ENCODE data around the gene WDCP.
"Not testable (repeated sequence)": the region's sequence is repeated elsewhere in the genome, so short reads cannot be mapped to it uniquely, and the experiment has no call there.

WDCP gene, protein sequence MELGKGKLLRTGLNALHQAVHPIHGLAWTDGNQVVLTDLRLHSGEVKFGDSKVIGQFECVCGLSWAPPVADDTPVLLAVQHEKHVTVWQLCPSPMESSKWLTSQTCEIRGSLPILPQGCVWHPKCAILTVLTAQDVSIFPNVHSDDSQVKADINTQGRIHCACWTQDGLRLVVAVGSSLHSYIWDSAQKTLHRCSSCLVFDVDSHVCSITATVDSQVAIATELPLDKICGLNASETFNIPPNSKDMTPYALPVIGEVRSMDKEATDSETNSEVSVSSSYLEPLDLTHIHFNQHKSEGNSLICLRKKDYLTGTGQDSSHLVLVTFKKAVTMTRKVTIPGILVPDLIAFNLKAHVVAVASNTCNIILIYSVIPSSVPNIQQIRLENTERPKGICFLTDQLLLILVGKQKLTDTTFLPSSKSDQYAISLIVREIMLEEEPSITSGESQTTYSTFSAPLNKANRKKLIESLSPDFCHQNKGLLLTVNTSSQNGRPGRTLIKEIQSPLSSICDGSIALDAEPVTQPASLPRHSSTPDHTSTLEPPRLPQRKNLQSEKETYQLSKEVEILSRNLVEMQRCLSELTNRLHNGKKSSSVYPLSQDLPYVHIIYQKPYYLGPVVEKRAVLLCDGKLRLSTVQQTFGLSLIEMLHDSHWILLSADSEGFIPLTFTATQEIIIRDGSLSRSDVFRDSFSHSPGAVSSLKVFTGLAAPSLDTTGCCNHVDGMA

GRCh38 chr2:24046930-24047702 is at the start of gene WDCP:
Gene WDCP, minus strand, starts transcription at chr2:24047391. Its CDS starts 7,897 bp downstream, at chr2:24039494.
- DNase-seq (ENCODE audit: low spot score) = peak; percentile 74

GRCh38 chr2:24095171-24095677 is 48.0 kb upstream of the WDCP start:
- DNase-seq (ENCODE audit: low spot score) = not testable (repeated sequence)

DNA sequence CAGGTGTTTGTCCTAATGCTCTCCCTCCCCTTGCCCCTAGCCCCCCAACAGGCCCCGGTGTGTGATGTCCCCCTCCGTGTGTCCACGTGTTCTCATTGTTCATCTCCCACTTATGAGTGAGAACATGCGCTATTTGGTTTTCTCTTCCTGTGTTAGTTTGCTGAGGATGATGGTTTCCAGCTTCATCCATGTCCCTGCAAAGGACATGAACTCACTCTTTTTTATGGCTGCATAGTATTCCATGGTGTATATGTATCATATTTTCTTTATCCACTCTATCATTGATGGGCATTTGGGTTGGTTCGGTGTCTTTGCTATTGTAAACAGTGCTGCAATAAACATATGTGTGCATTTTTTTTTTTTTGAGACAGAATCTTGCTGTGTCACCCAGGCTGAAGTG is 46.1 kb upstream of the WDCP start:
- not testable (repeated sequence) for DNase-seq (ENCODE audit: low spot score)

DNA sequence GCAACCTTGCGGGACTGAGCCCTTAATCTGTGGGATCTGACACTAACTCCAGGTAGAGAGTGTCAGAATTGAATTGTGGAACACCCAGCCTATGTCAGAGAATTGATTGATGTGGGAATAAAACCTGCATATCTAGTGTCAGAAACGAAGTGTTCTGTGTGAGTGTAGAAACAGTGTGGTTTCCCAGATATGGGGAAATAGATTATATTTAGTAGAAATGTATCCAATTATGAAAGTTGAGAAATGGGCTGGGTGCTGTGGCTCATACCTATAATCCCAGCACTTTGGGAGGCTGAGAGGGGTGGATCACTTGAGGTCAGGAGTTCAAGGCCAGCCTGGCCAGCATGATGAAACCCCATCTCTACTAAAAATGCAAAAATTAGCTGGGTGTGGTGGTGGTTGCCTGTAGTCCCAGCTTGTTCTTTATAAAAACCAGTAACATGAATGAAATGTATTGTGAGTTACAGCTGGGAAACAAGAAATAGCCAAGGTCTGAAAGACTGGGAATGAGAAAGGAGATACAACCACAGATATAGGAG is 41.7 kb upstream of the WDCP start:
- no peak for DNase-seq (ENCODE audit: low spot score)

DNA sequence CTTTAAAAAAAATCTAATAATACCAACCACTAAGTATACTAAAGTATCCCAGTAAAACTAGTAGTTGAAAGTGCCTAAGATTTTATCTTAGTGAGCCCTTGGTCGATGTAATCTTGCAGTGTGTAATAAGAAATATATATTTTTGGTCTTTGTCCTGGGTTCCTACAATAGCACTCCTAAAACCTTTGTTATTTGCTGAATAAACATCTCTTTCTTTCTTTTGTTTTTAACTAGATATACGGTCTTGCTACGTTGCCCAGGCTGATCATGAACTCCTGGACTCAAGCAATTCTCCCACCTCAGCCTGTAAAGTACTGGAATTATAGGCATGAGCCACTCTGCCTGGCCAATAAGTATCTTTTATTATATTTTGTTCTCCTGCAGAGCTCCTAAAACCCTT is 39.8 kb upstream of the WDCP start:
- no peak for DNase-seq (ENCODE audit: low spot score)

GRCh38 chr2:24086241-24086640 is 39.0 kb upstream of the WDCP start:
- no peak for DNase-seq (ENCODE audit: low spot score)

GRCh38 chr2:24085200-24085489 is 38.0 kb upstream of the WDCP start:
- DNase-seq (ENCODE audit: low spot score) = no peak

- peak; percentile 77 for DNase-seq (ENCODE audit: low spot score)
Measured at GRCh38 chr2:24084386-24085199, 37.4 kb upstream of the WDCP start, which contains the start of gene TP53I3. Gene TP53I3, minus strand, starts transcription at chr2:24084834. Its CDS starts 508 bp downstream, at chr2:24084326.

DNA sequence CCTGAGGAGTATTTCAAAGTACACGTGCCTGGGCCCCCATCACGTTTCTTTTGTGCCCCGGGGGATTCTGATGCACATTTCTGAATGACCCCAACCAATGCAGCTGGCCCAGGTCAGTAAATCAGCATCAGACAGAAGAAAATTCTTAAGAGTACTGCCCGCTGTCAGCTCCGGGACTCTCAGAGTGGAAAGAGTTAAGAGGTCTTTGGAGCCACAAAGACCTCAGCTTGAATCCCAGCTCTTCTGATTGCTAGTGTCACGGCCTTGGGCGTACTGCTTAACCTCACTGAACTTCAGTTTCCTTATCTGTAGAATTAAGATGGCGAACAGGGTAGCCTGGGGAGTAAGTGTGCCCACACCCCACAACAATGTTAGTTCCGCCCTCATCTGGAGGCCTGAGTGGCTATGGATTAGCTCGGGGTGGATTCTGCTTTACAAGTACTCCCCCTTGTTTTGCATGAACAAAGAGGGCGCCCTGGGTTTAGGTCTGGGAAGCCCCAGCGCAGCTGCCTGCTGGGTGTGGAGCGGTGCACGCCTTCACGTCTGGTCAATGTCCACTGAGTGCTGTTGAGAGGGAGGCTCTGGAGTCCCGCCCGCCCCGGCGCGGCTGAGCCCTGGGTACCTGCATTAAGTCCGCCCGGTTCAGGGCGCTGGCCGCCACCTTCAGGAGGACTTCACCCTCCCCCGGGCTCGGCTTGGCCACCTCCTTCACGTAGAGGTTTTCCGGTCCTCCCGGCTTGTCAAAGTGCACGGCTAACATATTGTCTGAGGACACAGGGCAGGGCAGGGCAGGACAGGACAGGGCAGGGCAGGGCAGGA is 36.6 kb upstream of the WDCP start:
- DNase-seq (ENCODE audit: low spot score) = peak; percentile 68

- DNase-seq (ENCODE audit: low spot score) = no peak
Measured at GRCh38 chr2:24082787-24083566, 35.8 kb upstream of the WDCP start.

GRCh38 chr2:24080701-24081100 is 33.5 kb upstream of the WDCP start:
- no peak for DNase-seq (ENCODE audit: low spot score)

GRCh38 chr2:24077879-24078278 is 30.7 kb upstream of the WDCP start:
- no peak for DNase-seq (ENCODE audit: low spot score)

DNA sequence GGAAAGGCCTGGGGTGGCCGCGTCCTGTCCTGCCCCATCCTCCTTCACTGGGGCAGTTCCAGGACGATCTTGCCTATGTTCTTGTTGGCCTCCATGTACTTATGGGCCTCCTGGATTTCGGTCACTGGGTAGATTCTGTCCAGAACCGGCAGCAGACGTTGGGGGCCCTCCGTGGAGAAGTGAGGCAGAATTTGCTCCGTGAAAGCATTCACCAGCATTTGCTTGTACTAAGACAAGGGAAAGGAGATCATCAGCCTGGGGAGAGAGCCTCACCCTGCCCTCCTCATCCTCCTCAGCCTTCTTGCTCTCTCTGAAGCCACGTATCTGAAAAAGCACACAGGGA is 30.3 kb upstream of the WDCP start:
- DNase-seq (ENCODE audit: low spot score) = no peak

DNA sequence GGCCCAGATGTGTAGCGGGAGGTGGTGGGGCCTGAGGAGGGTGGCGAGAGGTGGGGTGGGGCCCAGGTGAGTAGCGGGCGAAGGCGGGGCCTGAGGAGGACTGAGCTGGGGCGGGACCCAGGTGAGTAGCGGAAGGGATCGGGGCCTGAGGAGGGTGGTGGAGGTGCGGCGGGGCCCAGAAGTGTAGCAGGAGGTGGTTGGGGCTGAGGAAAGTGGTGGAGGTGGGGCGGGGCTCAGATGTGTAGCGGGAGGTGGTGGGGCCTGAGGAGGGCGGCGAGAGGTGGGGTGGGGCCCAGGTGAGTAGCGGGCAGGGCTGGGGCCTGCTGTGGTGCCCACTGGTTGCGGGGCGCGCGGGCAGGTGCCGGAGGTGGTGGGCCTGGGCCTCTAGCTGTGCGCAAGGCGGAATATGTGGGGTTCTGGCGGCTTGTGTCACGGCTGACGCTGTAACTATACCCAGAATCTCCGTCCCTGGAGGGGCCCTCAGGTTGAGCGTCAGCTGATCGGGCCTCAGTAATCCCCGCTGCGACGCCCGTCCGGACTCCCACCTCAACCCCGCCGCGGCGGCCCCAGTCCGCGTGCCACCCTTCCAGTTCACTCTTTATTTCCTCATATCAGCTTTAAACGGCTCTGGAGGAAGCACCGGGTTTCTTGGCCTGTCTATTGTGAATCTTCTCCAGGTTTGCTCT is 29.8 kb upstream of the WDCP start:
- no peak for DNase-seq (ENCODE audit: low spot score)

DNA sequence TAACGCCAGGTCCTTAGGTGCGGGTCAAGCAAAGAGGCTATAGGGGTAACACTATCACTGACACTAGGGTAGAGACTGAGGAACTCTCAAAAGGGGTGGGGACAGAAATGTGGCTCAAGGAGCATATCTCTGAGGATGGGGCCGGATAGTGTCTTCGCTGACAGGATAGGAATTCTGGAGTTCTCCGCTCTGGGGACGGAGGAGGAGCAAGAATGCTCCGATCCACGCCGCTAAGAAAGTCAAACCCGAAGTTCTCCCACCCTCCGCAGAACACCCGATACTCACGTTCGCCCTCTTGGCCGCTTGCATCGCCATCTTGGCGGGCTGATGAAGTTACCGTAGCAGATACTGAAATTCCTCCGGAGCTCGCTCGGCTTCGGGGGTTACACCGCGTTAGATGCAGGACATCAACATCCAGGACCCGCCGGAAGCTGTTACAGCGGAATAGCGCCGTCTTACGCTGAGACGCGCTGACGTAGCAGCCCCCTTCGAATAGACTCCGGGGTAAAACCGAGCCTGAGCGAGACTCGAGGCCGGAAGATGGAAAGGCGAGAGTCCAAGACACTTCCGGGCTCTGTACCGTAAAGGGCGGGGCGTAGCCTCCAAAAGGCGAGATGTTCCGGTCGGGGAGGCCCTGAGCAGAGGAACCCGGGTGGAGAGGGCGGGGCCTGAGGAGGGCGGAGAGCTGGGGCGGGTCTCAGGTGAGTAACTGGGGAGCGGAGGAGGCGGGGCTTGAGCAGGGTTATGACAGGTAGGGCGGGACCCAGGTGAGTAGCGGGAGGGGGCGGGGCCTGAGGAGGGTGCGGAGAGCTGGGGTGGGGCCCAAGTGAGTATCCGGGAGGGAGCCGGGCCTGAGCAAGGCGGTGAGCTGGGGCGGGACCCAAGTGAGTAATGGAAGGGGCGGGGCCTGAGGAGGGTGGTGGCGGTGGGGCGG is 29.0 kb upstream of the WDCP start, which contains the start of gene SF3B6:
Gene SF3B6, minus strand, starts transcription at position 412 of the 934 bp plus-strand sequence. Its CDS starts 97 bp downstream, at position 315.
- DNase-seq (ENCODE audit: low spot score) = peak; percentile 75

DNA sequence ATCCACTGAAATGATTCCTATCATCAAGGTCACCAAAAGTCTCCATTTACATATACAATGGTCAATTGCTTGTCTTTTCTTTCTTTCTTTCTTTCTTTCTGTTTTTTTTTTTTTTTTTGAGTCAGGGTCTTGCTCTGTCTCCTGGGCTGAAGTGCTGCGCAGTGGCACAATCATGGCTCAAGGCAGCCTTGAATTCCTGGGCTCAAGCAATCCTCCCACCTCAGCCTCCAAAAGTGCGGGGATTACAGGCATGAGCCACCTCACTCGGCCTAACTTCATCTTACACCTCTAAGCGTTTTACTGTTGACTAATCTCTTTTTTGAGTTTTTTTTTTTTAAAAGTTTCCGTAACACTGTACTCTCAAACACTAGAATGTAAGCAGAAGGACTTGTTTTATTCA is 28.1 kb upstream of the WDCP start:
- no peak for DNase-seq (ENCODE audit: low spot score)

DNA sequence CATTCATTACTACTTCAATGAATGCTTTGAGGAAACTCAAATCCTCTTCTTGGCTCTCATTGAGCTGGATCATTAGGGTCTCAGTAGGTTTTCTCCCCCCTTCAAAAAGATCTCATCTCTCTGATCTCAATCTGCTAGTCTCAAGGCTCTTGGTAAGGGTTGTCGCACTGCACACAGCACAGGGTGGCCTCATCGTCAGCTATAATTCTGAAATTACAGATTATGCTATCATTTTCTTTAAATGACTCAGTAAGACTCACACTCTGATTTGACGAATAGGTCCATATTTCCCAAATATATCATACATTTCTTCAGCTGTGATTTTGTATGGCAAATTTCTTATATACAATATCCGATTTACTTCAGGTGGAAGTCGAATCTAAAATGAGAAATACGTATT is 26.6 kb upstream of the WDCP start:
- no peak for DNase-seq (ENCODE audit: low spot score)

GRCh38 chr2:24072259-24072658 is 25.1 kb upstream of the WDCP start:
- no peak for DNase-seq (ENCODE audit: low spot score)

All from HuH-7.5 (cell line).